HTR-8/SVneo (cell line): ENCODE data around the gene IFNA21.
"Not testable (repeated sequence)": the region's sequence is repeated elsewhere in the genome, so short reads cannot be mapped to it uniquely, and the experiment has no call there.

ENCODE experiments used
- DNase-seq: peaks from one replicate; pipeline ENCODE4 v3.0.0; 2011; ENCODE audit warnings: low spot score, mixed read lengths; ENCODE audit not compliant: insufficient read length
- FAIRE-seq: peaks from 2 replicates; lab custom pipeline; 2011; peaks lifted over from hg19 to GRCh38; lab: Jason Lieb, UNC

Gene IFNA21

DNA sequence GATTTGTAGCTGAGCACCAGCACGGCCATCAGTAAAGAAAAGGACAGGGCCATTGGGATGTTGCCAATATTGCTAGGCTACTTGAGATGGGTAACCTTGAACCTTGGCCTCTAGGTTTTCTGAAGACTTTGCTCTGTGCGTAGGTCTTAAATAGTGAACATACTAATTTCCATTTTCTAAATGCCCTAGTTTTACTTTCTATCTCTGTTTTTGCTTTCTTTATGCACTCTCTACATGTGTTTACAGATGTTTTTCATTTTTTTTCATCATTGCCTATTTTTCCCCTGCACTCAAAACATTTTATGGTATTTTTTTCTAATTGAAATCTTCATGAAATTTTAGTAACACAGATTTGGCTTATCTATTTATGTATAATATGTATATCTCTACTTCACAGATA, at the start of gene IFNA21:
TSS of gene IFNA21 (minus strand) at position 101 of the 400 bp plus-strand sequence. CDS start at position 53, 48 bp downstream.
- not testable (repeated sequence) for DNase-seq, FAIRE-seq

DNA sequence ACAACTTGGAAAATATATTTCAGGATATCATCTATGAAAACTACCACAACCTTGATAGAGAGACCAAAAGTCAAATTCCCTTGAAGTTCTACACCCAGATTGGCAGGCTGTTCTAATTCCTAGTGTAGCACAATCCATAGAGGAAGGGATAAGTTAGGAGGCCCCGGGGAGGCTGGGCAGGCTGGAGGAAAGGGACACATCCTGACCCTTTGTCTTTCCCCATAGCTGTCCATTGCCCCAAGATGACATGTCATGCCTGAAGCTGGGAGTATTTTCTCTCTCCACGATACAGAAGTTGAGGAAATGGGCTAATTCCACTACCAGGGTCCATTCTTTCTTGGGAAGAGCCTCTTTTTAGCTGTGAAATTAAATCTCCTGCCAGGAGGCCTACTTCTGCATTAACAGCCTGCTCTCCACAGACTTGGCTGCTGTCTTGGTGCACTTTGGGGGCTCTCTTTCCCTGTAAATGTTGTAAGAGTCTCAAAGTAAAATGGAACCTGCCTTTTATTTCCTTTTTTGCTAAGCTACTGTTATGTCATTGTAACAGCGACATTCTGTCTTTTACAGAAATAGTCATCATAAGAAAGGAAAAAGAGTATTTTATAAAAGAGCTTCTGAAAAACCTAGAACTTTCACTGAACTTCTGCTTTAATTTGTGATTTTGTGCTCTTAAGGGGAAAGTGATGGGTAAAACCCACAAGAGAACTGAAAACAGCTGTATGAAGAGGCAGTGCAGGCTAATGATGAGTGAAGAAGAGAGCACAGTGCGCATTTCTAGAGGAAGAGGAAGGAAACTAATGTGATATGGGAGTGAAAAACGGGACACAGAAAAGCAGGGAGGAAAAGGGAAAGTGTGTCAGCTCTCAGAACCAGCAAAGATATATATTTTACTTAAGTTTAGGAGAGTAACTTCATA, 47.2 kb upstream of the IFNA21 start:
- not testable (repeated sequence) for FAIRE-seq, DNase-seq

DNA sequence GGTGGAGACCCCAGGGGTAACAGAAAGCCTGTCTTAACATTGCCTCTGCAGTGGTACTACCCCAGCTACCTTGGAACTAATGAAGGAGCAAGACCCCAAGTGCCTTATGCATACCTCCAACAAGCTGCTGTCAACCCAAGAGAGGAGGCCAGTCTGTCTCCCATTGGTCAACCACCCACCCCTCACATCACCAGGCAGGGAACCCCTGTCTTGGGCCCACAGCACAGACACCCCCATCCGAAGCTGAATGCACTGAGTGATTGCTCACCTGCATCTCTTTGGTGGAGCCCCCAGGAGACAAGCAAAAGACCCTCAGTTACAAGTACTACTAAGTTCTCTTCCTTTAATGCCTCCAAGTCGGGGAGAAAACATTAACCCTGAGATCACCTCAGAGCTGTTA, 45.7 kb upstream of the IFNA21 start:
- not testable (repeated sequence) for FAIRE-seq, DNase-seq

DNA sequence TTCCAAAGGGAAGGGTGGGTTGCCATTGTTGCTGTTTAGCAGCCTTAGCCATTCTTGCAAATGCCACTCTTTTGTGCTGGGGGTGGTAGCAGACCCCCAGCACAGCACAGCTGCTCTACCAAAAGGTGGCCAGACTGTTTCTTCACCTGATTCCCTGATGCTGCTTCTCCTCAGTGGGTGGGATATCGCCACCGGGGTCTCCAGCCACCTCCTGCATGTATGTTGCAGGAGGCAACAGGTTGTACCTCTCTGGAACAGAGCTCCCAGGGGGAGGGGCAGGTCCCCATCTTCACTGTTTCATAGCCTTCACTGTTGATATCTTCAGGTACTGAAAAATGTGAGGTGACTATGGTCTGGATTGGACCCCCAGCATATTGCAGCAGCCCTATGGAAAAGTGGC, 44.3 kb upstream of the IFNA21 start:
- FAIRE-seq: not testable (repeated sequence)

DNA sequence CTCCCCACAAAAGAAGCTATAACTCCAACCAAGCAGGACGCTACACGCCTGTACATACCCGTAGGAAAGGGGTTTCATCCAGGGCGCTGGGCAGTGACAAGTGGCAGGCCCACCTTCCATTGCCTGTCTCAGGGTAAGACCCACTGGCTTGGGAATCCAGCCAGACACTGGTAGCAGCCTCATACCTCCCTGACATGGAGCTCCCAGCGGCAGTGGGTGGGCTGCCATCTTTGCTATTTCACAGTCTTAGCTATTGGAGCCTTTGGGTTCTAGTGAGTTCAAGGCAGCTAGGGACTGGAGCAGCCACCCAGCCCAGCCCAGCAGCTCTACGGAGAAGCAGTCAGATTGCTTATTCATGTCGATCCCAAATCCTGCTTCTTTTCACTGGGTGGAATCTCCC, 43.9 kb upstream of the IFNA21 start:
- FAIRE-seq (no peak), DNase-seq (no peak)

More for the DNA sequence above, 44.3 kb upstream of the IFNA21 start:
- DNase-seq: not testable (repeated sequence)

DNA sequence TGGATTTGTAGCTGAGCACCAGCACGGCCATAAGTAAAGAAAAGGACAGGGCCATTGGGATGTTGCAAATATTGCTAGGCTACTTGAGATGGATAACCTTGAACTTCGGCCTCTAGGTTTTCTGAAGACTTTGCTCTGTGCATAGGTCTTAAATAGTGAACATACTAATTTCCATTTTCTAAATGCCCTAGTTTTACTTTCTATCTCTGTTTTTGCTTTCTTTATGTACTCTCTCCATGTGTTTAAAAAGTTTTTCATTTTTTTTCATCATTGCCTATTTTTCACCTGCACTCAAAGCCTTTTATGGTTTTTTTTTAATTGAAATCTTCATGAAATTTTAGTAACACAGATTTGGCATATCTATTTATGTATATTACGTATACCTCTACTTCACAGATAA, 40.6 kb upstream of the IFNA21 start, which contains the start of gene IFNA10:
TSS of gene IFNA10 (minus strand) at position 101 of the 400 bp plus-strand sequence. CDS start at position 55, 46 bp downstream.
- not testable (repeated sequence) for FAIRE-seq, DNase-seq

DNA sequence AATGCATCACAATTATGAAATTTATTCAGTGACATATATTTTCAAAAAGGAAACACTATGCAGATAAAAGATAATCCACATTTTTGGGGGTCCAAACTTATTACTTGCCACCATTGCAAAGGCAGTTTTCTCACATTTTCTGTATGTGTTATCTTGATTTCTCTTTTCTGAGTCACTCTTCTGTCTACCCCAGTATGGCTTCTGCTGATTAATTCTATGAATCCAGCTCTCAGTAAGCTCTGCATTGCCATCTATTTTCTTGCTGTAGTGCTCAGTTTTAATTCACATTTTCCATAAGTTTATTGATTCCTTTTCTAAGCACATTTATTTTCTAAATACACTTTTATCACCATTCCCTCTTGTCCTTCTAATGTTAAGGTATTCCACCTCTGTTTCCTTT, 38.7 kb upstream of the IFNA21 start:
- DNase-seq (no peak), FAIRE-seq (no peak)

DNA sequence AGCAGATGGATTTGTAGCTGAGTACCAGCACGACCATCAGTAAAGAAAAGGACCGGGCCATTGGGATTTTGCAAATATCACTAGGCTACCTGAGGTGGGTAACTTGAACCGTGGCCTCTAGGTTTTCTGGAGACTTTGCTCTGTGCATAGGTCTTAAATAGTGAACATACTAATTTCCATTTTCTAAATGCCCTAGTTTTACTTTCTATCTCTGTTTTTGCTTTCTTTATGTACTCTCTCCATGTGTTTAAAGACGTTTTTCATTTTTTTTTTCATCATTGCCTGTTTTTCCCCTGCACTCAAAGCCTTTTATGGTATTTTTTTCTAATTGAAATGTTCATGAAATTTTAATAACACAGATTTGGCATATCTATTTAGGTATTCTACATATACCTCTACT, 35.6 kb upstream of the IFNA21 start, which contains the start of gene IFNA7:
TSS of gene IFNA7 (minus strand) at position 101 of the 400 bp plus-strand sequence. CDS start at position 61, 40 bp downstream.
- not testable (repeated sequence) for DNase-seq, FAIRE-seq

DNA sequence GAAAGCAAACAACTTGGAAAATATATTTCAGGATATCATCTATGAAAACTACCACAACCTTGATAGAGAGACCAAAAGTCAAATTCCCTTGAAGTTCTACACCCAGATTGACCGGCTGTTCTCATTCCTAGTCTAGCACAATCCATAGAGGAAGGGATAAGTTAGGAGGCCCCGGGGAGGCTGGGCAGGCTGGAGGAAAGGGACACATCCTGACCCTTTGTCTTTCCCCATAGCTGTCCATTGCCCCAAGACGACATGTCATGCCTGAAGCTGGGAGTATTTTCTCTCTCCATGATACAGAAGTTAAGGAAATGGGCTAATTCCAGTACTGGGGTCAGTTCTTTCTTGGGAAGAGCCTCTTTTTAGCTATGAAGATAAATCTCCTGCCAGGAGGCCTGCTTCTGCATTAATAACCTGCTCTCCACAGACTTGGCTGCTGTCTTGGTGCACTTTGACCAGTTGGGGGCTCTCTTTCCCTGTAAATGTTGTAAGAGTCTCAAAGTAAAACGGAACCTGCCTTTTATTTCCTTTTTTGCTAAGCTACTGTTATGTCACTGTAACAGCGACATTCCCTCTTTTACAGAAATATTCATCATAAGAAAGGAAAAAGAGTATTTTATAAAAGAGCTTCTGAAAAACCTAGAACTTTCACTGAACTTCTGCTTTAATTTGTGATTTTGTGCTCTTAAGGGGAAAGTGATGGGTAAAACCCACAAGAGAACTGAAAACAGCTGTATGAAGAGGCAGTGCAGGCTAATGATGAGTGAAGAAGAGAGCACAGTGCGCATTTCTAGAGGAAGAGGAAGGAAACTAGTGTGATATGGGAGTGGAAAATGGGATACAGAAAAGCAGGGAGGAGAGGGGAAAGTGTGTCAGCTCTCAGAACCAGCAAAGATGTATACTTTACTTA, 28.7 kb upstream of the IFNA21 start:
- not testable (repeated sequence) for FAIRE-seq, DNase-seq

DNA sequence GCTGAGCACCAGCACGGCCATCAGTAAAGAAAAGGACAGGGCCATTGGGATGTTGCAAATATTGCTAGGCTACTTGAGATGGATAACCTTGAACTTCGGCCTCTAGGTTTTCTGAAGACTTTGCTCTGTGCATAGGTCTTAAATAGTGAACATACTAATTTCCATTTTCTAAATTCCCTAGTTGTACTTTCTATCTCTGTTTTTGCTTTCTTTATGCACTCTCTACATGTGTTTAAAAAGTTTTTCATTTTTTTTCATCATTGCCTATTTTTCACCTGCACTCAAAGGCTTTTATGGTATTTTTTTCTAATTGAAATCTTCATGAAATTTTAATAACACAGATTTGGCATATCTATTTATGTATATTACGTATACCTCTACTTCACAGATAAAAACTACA, 21.0 kb upstream of the IFNA21 start, which contains the start of gene IFNA4:
TSS of gene IFNA4 (minus strand) at position 101 of the 400 bp plus-strand sequence. CDS start at position 45, 56 bp downstream.
- FAIRE-seq, DNase-seq: not testable (repeated sequence)

DNA sequence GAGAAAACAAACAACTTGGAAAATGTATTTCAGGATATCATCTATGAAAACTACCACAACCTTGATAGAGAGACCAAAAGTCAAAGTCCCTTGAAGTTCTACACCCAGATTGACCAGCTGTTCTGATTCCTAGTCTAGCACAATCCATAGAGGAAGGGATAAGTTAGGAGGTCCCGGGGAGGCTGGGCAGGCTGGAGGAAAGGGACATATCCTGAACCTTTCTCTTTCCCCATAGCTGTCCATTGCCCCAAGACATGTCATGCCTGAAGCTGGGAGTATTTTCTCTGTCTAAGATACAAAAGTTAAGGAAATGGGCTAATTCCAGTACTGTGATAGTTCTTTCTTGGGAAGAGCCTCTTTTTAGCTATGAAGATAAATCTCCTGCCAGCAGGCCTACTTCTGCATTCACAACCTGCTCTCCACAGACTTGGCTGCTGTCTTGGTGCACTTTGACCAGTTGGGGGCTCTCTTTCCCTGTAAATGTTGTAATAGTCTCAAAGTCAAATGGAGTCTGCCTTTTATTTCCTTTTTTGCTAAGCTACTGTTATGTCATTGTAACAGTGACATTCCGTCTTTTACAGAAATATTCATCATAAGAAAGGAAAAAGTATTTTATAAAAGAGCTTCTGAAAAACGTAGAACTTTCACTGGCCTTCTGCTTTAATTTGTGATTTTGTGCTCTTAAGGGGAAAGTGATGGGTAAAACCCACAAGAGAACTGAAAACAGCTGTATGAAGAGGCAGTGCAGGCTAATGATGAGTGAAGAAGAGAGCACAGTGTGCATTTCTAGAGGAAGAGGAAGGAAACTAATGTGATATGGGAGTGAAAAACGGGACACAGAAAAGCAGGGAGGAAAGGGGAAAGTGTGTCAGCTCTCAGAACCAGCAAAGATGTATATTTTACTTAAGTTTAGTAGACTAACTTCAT, 16.6 kb upstream of the IFNA21 start:
- not testable (repeated sequence) for DNase-seq, FAIRE-seq

DNA sequence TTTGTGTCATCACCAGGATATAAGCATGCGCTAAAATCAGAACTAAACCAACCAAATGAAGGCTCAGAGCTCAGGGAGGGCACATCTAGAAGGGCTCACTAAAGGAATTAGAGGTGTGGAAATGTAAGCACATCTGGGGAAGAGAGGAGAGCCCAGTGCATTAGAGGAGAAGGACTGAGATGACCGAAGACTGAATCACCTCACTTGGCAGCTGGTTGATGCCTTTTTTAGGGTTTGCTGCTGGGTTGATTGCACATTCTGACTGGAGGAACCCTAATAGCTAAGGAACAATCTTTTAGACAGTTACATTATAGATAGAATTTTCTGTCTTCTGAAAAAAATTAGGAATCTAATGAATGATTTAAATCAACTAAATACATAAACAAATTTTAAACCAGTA, 8.2 kb upstream of the IFNA21 start:
- DNase-seq (no peak), FAIRE-seq (no peak)

DNA sequence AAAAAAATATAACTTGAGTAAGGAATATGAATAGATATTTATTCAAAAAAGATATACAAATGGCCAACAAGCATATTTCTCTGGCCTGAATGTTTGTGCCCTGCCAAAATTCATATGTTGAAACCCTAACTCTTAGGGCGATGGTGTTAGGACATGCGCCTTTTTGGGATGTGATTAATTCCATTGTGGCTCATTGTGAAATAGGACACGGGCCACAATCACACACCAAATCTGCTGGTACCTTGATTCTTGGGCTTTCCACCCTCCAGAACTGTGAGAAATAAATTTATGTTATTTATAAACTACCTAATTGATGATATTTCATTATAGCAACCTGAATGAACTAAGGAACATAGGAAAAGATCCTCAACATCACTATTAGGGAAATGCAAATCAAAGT, 5.7 kb upstream of the IFNA21 start:
- no peak for FAIRE-seq
- DNase-seq: no peak

DNA sequence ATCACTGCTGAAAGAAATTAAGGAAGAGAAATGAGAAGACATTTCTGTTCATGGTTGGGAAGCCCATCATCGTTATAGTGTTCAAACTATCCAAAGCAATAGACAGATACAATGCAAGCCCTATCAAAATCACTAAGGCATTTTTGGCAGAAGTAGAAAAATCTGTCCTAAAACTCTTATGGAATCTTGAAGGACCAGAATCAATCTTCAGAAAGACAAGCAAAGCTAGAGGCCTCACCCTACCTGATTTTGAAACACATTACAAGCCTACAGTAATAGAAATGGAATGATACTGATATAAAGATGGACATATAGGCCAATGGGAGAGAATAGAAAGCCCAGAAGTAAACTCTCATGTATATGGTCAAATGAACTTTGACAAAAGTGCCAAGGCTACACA, 4.9 kb upstream of the IFNA21 start:
- FAIRE-seq (no peak), DNase-seq (no peak)

DNA sequence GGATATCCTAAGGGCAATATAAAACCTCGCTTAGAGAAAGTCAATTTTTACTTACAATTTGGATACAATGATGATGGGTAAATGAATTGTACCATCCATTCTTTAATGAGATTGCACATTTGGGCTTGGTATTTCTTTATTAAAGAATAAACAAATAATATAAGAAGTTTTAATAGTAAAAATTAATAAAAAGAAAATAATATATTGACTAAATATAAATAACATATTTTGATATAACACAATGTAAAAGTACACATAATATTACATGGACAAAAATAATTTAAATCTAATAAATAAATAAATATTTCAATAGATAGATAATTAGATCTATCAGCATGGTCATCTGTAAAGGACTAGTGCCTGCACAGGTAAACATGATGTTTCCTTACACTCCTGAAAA, 944 bp downstream of the IFNA21 start:
- FAIRE-seq (no peak), DNase-seq (no peak)

DNA sequence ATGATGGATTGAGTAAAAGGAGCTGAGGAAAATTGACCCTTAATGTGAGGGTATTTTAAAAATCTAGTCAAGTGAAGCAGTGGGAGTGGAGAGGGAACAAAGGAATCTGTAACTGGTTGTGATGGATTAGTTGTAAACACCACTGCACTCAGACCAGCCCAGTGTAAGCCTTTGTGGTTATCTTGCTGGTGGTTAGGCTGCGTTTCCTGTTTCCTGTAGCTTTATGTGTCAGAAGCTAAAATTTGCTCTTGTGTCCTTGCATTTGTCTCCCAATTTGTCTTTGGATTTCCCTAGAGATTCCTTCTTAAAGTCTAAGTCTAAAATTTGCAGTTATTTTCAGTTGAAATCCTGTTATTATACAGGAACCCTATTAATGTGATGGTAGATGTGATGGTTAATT, 6.3 kb downstream of the IFNA21 start:
- FAIRE-seq (no peak), DNase-seq (no peak)

DNA sequence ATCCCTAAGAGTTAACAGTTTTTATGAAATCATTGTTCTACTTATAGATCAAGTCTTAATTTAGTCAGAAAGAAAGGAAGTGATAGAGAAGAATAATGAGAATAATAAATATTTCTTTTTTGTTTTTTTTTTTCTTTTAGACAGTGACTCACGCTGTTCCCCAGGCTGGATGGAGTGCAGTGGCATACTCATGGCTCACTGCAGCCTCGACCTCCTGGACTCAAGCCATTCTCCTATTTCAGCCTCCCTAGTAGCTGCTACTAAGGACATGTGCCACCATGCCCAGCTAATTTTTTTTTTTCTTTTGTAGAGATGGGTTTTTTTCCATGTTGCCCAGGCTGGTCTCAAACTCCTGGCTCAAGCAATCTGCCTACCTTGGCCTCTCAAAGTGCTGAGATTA, 11.0 kb downstream of the IFNA21 start:
- DNase-seq (no peak), FAIRE-seq (no peak)

DNA sequence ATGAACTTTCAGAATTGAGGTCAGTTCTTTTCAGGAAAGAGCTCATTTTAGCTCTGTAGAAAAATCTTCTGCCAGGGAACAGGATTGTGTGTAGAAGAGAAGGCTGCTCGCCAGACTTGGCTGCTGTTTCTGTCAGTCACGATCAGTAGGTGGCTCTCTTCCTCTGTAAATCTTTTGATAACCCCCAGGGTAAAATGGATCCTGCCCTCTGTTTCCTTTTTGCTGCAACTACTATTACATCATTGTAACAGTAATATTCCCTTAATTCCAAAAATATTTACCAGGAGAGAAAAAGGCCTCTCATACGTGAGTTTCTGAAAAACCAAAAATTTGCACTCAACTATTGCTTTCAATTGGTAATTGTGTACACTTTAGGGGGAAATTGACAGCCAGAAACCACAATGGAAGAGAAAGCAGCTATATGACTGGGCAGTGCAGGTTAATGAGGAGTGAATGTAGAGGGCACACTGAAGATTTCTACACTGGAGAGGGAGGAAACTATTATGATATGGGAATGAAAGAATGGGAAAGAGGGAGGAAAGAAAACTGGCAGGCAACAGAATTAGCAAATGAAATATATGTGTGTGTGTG, 12.3 kb downstream of the IFNA21 start:
- DNase-seq (peak; percentile 9), FAIRE-seq (no peak)
